HepG2 (cell line): ENCODE results near the gene WIPF2. TPM values are rescaled to one million over a fixed set of nuclear protein-coding genes. Genes with fewer than 3 reads are reported as not detected.

Experiments used
- GATA4 ChIP-seq: sonication (generic); IDR thresholded peaks from 2 replicates; pipeline ENCODE4 v1.6.1; 2016; ENCODE audit warnings: antibody characterized with exemption, low read depth, borderline replicate concordance
- IKZF1 ChIP-seq: fragments of 450-650 bp; IDR thresholded peaks from 2 replicates; pipeline ENCODE4 v1.7.1; 2016
- NFRKB ChIP-seq: fragments of 450-650 bp; IDR thresholded peaks from 2 replicates; pipeline ENCODE4 v1.6.1; 2017
- NRL ChIP-seq: sonication (generic); formaldehyde crosslinking; IDR thresholded peaks from 2 replicates; pipeline ENCODE4 v1.5.0; 2020; ENCODE audit warnings: missing genetic modification reagents, mild to moderate bottlenecking, moderate library complexity, borderline replicate concordance
- RORA ChIP-seq: sonication (generic); formaldehyde crosslinking; IDR thresholded peaks from 2 replicates; pipeline ENCODE4 v1.5.0; 2020; ENCODE audit warnings: mild to moderate bottlenecking, missing genetic modification reagents, moderate library complexity
- SATB2 ChIP-seq: sonication (generic); formaldehyde crosslinking; IDR thresholded peaks from 2 replicates; pipeline ENCODE4 v1.5.0; 2020; ENCODE audit warnings: missing genetic modification reagents
- SRY ChIP-seq: sonication (generic); formaldehyde crosslinking; IDR thresholded peaks from 2 replicates; pipeline ENCODE4 v1.8.0; 2022; ENCODE audit warnings: mild to moderate bottlenecking, missing genetic modification reagents
- ZMAT3 ChIP-seq: sonication (generic); formaldehyde crosslinking; conservative IDR thresholded peaks from 2 replicates; pipeline ENCODE4 v1.7.0; 2021; ENCODE audit warnings: missing genetic modification reagents
- ZNF138 ChIP-seq: sonication (generic); formaldehyde crosslinking; IDR thresholded peaks from 2 replicates; pipeline ENCODE4 v1.5.0; 2020; ENCODE audit warnings: mild to moderate bottlenecking, low read depth, missing genetic modification reagents
- ZNF263 ChIP-seq: sonication (generic); formaldehyde crosslinking; IDR thresholded peaks from 2 replicates; pipeline ENCODE4 v1.4.0; 2020; ENCODE audit warnings: missing genetic modification reagents
- ZNF460 ChIP-seq: sonication (generic); formaldehyde crosslinking; IDR thresholded peaks from 2 replicates; pipeline ENCODE4 v1.5.1; 2020; ENCODE audit warnings: missing genetic modification reagents, mild to moderate bottlenecking, borderline replicate concordance
- ZNF556 ChIP-seq: sonication (generic); formaldehyde crosslinking; IDR thresholded peaks from 2 replicates; pipeline ENCODE4 v1.4.0; 2020; ENCODE audit warnings: mild to moderate bottlenecking, missing genetic modification reagents, borderline replicate concordance
- ZNF562 ChIP-seq: sonication (generic); formaldehyde crosslinking; IDR thresholded peaks from 2 replicates; pipeline ENCODE4 v1.8.0; 2022; ENCODE audit warnings: missing genetic modification reagents, borderline replicate concordance
- ZNF75D ChIP-seq: sonication (generic); formaldehyde crosslinking; IDR thresholded peaks from 2 replicates; pipeline ENCODE4 v1.8.1; 2023; ENCODE audit warnings: missing genetic modification reagents, mild to moderate bottlenecking, borderline replicate concordance
- ZNF768 ChIP-seq: sonication (generic); formaldehyde crosslinking; IDR thresholded peaks from 2 replicates; pipeline ENCODE4 v1.4.0; 2020; ENCODE audit warnings: missing genetic modification reagents
- ZNF772 ChIP-seq: sonication (generic); formaldehyde crosslinking; IDR thresholded peaks from 2 replicates; pipeline ENCODE4 v1.5.0; 2020; ENCODE audit warnings: mild to moderate bottlenecking, missing genetic modification reagents
- ZNF790 ChIP-seq: sonication (generic); formaldehyde crosslinking; IDR thresholded peaks from 2 replicates; pipeline ENCODE4 v1.8.0; 2022; ENCODE audit warnings: missing genetic modification reagents, mild to moderate bottlenecking, borderline replicate concordance
- ZNF850 ChIP-seq: sonication (generic); formaldehyde crosslinking; conservative IDR thresholded peaks from 2 replicates; pipeline ENCODE4 v1.9.0; 2021; ENCODE audit warnings: mild to moderate bottlenecking, missing genetic modification reagents
- polyA plus RNA-seq, 8 experiments: library from polyadenylated mRNA; depleted of rRNA in 3 of 8; stranded (reverse) in 7 of 8; unstranded in 1 of 8; fragments of >200 nt; fragmentation: Illumina TruSeq in 4 of 8; extraction: Trizol in 4 of 8; gene quantifications; 2 replicates each; pipeline versions ENCODE4 v1.2.1 to v1.2.3, GENCODE V29; 2011 to 2016; ENCODE audit warnings: low read depth in 4 of 8, missing spikeins in 1 of 8, mixed read lengths in 1 of 8; ENCODE audit not compliant: insufficient read depth in 1 of 8
- total RNA-seq, 5 experiments: library from RNA; depleted of rRNA; stranded (reverse); fragments of >200 nt; fragmentation: Illumina TruSeq; extraction: Trizol; gene quantifications; 2 replicates each; pipeline ENCODE4 v1.2.3, GENCODE V29; 2016; ENCODE audit warnings: low read depth in 1 of 5
- TF ChIP-seq, protein P1 (sequence below): sonication (generic); formaldehyde crosslinking; IDR thresholded peaks from 2 replicates; pipeline ENCODE4 v1.4.0; 2020; ENCODE audit warnings: missing genetic modification reagents, mild to moderate bottlenecking, borderline replicate concordance
- TF ChIP-seq, protein P2 (sequence below): sonication (generic); formaldehyde crosslinking; IDR thresholded peaks from 2 replicates; pipeline ENCODE4 v1.4.0; 2020; ENCODE audit warnings: mild to moderate bottlenecking, missing genetic modification reagents
- TF ChIP-seq, protein P3 (sequence below): sonication (generic); formaldehyde crosslinking; IDR thresholded peaks from 2 replicates; pipeline ENCODE4 v1.4.0; 2020; ENCODE audit warnings: low read depth, missing genetic modification reagents

WIPF2 gene
- total and polyA plus RNA-seq, 2 of the 13 experiments (the other 11 are each of a cell fraction or from before 2014, with no cell fraction given), result 7.2 to 10.8 TPM

GRCh38 chr17:40326014-40326831 is 107.1 kb downstream of the WIPF2 start (continued):
- TF ChIP-seq, protein P1, sequence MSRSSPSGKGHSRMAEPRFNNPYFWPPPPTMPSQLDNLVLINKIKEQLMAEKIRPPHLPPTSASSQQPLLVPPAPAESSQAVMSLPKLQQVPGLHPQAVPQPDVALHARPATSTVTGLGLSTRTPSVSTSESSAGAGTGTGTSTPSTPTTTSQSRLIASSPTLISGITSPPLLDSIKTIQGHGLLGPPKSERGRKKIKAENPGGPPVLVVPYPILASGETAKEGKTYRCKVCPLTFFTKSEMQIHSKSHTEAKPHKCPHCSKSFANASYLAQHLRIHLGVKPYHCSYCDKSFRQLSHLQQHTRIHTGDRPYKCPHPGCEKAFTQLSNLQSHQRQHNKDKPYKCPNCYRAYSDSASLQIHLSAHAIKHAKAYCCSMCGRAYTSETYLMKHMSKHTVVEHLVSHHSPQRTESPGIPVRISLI (CRISPR knock-in tag), result no peak
- TF ChIP-seq IKZF1 (no peak), ZNF562 (no peak), ZNF850 (CRISPR knock-in tag) (no peak), ZMAT3 (CRISPR knock-in tag) (no peak), RORA (CRISPR knock-in tag) (no peak), ZNF75D (CRISPR knock-in tag) (no peak), ZNF138 (CRISPR knock-in tag) (no peak), SATB2 (CRISPR knock-in tag) (no peak), NRL (no peak), ZNF460 (CRISPR knock-in tag) (no peak), SRY (CRISPR knock-in tag) (no peak), ZNF768 (CRISPR knock-in tag) (no peak), ZNF772 (CRISPR knock-in tag) (no peak), ZNF790 (CRISPR knock-in tag) (no peak), GATA4 (no peak), ZNF263 (CRISPR knock-in tag) (no peak), NFRKB (no peak), ZNF556 (CRISPR knock-in tag) (no peak)
- TF ChIP-seq, protein P2, sequence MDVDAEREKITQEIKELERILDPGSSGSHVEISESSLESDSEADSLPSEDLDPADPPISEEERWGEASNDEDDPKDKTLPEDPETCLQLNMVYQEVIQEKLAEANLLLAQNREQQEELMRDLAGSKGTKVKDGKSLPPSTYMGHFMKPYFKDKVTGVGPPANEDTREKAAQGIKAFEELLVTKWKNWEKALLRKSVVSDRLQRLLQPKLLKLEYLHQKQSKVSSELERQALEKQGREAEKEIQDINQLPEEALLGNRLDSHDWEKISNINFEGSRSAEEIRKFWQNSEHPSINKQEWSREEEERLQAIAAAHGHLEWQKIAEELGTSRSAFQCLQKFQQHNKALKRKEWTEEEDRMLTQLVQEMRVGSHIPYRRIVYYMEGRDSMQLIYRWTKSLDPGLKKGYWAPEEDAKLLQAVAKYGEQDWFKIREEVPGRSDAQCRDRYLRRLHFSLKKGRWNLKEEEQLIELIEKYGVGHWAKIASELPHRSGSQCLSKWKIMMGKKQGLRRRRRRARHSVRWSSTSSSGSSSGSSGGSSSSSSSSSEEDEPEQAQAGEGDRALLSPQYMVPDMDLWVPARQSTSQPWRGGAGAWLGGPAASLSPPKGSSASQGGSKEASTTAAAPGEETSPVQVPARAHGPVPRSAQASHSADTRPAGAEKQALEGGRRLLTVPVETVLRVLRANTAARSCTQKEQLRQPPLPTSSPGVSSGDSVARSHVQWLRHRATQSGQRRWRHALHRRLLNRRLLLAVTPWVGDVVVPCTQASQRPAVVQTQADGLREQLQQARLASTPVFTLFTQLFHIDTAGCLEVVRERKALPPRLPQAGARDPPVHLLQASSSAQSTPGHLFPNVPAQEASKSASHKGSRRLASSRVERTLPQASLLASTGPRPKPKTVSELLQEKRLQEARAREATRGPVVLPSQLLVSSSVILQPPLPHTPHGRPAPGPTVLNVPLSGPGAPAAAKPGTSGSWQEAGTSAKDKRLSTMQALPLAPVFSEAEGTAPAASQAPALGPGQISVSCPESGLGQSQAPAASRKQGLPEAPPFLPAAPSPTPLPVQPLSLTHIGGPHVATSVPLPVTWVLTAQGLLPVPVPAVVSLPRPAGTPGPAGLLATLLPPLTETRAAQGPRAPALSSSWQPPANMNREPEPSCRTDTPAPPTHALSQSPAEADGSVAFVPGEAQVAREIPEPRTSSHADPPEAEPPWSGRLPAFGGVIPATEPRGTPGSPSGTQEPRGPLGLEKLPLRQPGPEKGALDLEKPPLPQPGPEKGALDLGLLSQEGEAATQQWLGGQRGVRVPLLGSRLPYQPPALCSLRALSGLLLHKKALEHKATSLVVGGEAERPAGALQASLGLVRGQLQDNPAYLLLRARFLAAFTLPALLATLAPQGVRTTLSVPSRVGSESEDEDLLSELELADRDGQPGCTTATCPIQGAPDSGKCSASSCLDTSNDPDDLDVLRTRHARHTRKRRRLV (CRISPR knock-in tag), result no peak
- TF ChIP-seq, protein P3, sequence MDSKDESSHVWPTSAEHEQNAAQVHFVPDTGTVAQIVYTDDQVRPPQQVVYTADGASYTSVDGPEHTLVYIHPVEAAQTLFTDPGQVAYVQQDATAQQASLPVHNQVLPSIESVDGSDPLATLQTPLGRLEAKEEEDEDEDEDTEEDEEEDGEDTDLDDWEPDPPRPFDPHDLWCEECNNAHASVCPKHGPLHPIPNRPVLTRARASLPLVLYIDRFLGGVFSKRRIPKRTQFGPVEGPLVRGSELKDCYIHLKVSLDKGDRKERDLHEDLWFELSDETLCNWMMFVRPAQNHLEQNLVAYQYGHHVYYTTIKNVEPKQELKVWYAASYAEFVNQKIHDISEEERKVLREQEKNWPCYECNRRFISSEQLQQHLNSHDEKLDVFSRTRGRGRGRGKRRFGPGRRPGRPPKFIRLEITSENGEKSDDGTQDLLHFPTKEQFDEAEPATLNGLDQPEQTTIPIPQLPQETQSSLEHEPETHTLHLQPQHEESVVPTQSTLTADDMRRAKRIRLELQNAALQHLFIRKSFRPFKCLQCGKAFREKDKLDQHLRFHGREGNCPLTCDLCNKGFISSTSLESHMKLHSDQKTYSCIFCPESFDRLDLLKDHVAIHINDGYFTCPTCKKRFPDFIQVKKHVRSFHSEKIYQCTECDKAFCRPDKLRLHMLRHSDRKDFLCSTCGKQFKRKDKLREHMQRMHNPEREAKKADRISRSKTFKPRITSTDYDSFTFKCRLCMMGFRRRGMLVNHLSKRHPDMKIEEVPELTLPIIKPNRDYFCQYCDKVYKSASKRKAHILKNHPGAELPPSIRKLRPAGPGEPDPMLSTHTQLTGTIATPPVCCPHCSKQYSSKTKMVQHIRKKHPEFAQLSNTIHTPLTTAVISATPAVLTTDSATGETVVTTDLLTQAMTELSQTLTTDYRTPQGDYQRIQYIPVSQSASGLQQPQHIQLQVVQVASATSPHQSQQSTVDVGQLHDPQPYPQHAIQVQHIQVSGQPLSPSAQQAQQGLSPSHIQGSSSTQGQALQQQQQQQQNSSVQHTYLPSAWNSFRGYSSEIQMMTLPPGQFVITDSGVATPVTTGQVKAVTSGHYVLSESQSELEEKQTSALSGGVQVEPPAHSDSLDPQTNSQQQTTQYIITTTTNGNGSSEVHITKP (CRISPR knock-in tag), result no peak
